GM21381 (cell line): Measurements from ENCODE around the gene PXYLP1.

ENCODE experiments used
- ATAC-seq: cut with Tn5 transposase; IDR thresholded peaks from one replicate; pipeline ENCODE4 v1.9.1; 2021; ENCODE audit warnings: mild to moderate bottlenecking, moderate library complexity; ENCODE audit not compliant: unreplicated experiment

Gene PXYLP1

DNA sequence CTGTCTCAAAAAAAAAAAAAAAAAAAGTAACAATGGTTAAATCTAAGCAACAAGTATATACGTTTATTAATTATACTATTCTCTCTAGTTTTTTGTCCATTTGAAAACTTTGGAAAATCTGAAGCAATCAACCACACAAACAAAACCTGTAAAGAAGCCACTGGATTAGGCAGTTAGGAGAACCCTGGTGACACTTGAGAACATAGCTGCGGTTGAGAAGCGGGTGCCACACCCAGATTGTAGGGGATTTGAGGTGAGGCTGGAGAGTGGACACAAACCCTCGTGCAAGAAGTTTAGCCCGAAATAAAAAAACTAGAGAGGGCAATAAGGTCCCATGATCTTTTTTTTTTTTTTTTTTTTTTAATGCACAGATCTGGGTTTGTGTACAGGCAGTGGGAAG is 110.8 kb downstream of the PXYLP1 start:
- no peak for ATAC-seq

DNA sequence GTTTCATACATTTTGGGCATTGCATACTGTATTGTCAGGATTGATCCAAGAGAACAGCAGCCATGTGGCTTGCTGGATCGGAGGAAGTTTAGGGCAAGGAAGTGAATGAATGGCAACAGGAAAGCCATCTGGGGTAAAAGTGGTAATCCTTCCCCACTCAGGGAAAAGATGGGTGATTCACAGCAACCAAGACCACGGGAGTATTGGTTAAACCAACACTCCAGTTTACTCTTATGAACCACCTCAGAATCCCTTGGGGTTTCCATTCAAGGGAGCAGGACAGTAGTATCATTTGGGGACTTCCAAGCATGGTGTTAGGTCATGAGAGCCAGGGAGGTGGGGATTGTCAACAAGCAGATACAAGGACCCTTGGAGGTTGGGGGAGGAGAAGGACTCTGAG is 111.5 kb downstream of the PXYLP1 start:
- no peak for ATAC-seq

DNA sequence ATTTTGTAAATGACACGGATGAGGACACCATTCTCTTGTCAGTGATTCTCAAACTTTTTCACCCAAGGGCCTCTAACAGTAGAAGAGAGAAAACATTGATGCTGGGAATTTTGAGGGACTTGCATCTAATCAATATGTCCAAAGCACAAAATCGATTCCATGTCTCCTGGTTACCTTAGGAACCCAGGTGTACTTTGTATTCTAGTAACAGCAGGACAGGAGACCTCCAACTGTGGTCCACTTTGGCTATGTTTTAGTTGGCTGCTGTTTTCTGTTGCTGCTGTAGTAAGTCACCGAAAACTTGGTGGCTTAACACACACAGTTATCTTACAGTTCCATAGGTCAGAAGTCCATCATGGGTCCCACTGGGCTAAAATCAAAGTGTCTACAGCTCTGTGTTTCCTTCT is 112.2 kb downstream of the PXYLP1 start:
- ATAC-seq, result no peak
